ENCODE measurements around the gene SLC6A18. TPM values are rescaled to one million over a fixed set of nuclear protein-coding genes. Genes with fewer than 3 reads are reported as not detected.

SLC6A18 gene
- total RNA-seq, 1 experiment from 2014 or later: not detected

DNA sequence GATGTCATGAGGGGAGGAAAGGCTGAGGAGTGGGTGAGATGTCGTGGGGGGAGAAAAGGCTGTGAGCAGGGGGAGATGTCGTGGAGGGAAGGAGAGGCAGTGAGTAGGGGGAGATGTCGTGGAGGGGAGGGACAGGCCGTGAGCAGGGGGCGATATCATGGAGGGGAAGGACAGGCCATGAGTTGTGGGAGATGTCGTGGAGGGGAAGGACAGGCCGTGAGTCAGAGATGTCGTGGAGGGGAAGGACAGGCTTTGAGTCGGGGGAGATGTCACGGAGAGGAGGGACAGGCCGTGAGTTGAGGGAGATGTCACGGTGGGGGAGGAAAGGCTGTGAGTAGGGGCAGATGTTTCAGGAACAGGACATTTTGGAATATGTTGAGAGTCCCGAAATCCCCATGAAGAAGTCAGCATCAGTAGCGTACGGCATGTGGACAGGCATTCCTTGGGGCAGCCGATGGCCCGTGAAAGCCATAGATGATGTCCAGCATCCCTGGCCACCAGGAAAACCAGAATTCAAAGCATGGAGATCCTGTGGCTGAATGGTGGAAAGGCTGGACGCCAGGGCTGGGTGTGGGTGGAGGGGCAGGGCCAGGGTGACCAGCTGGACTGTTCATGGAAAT, 32.1 kb upstream of the SLC6A18 start:
- H3K36me3 ChIP-seq (ENCODE audit: insufficient read depth, low read length): no peaks in the 10 kb centered on the region
- H3K27ac ChIP-seq (ENCODE audit: low read length): no peak overlapping the region
- no peak for DNase-seq
- no peak overlapping the region for H2AFZ ChIP-seq (ENCODE audit: low read length)
- H3K4me2 ChIP-seq (ENCODE audit: low read depth, low read length, poor library complexity, severe bottlenecking): no peak overlapping the region
- no peak overlapping the region for H3K9ac ChIP-seq (ENCODE audit: low read length)
- no peaks in the 10 kb centered on the region for H4K20me1 ChIP-seq (ENCODE audit: insufficient read depth, low read depth, low read length)
- H3K27me3 ChIP-seq (ENCODE audit: low read length): no peaks in the 10 kb centered on the region
- no peaks in the 10 kb centered on the region for H3K79me2 ChIP-seq (ENCODE audit: low read length)
- H3K9me3 ChIP-seq (ENCODE audit: low read length): no peaks in the 10 kb centered on the region
- no peak overlapping the region for H3K4me3 ChIP-seq (ENCODE audit: low read length)
- H3K4me1 ChIP-seq (ENCODE audit: low read length): no peaks in the 10 kb centered on the region
- H3K9me2 ChIP-seq (replicated peaks; ENCODE audit: insufficient read depth, low read length): no peaks in the 10 kb centered on the region

DNA sequence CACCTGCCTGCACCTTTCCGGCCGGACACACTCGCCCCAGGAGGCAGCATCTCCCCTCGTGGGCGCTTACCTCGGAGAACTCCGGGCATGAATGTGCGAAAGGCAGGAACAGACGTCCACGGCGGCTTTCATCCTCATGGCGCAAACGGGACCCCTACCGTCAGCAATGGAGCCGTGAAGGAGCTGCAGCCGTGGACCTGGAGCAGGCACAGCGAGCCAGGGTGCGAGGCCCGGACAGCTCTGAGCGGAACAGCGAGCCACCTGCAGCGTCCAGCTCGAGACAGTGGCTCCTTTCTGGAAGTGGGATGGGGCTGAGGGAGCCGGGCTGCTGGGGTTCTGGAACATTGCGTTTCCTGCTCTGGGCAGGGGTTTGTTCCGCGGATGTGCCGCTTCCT, 31.6 kb upstream of the SLC6A18 start:
- DNase-seq: no peak
- Histone ChIP-seq H3K4me3 (ENCODE audit: low read length) (no peak overlapping the region), H3K27ac (ENCODE audit: low read length) (no peak overlapping the region), H3K4me2 (ENCODE audit: low read depth, low read length, poor library complexity, severe bottlenecking) (no peak overlapping the region), H3K9me3 (ENCODE audit: low read length) (no peaks in the 10 kb centered on the region), H2AFZ (ENCODE audit: low read length) (no peak overlapping the region), H3K27me3 (ENCODE audit: low read length) (no peaks in the 10 kb centered on the region), H3K79me2 (ENCODE audit: low read length) (no peaks in the 10 kb centered on the region), H3K4me1 (ENCODE audit: low read length) (no peaks in the 10 kb centered on the region), H3K9me2 (replicated peaks; ENCODE audit: insufficient read depth, low read length) (no peaks in the 10 kb centered on the region), H3K36me3 (ENCODE audit: insufficient read depth, low read length) (no peaks in the 10 kb centered on the region), H4K20me1 (ENCODE audit: insufficient read depth, low read depth, low read length) (no peaks in the 10 kb centered on the region), H3K9ac (ENCODE audit: low read length) (no peak overlapping the region)

DNA sequence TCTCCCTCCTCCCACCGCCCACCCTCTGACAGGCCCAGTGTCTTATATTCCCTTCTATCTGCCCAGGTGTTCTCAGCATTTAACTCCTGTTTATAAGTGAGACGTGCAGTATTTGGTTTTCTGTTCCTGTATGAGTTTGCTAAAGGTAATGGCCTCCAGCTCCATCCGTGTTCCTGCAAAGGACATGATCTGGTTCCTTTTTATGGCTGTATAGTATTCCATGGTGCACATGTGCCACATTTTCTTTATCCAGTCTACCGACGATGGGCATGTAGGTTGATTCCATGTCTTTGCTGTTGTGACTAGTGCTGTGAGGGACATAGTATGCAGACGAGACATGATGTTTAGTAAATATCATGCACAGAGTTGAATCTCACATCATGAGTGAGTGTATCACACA, 30.8 kb upstream of the SLC6A18 start:
- H3K4me2 ChIP-seq (ENCODE audit: low read depth, low read length, poor library complexity, severe bottlenecking): no peak overlapping the region
- no peaks in the 10 kb centered on the region for H3K27me3 ChIP-seq (ENCODE audit: low read length)
- H3K36me3 ChIP-seq (ENCODE audit: insufficient read depth, low read length): no peaks in the 10 kb centered on the region
- no peaks in the 10 kb centered on the region for H3K9me3 ChIP-seq (ENCODE audit: low read length)
- H3K79me2 ChIP-seq (ENCODE audit: low read length): no peaks in the 10 kb centered on the region
- no peaks in the 10 kb centered on the region for H4K20me1 ChIP-seq (ENCODE audit: insufficient read depth, low read depth, low read length)
- no peak for DNase-seq
- no peak overlapping the region for H3K9ac ChIP-seq (ENCODE audit: low read length)
- H3K4me1 ChIP-seq (ENCODE audit: low read length): no peaks in the 10 kb centered on the region
- no peak overlapping the region for H2AFZ ChIP-seq (ENCODE audit: low read length)
- no peak overlapping the region for H3K4me3 ChIP-seq (ENCODE audit: low read length)
- H3K27ac ChIP-seq (ENCODE audit: low read length): no peak overlapping the region
- H3K9me2 ChIP-seq (replicated peaks; ENCODE audit: insufficient read depth, low read length): no peaks in the 10 kb centered on the region

DNA sequence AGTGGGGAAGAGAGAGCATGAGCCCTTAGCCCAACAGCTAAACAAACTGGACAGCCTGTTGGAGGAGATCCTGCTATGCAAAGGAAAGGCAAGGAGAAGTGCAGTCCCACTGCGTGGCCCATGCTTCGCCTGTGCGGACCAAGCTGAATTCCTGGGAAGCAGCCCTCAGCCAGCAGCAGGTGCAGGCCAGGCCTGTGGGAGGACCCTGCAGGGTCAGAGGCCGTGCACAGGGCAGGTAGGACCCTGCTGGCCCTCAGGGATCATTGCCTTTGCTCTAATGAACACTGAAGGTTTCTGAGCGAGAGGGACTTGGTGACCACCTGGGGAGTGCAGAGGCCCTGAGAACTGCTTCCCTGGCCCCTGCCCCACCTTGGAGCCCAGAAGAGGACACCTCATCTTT, 29.7 kb upstream of the SLC6A18 start:
- no peaks in the 10 kb centered on the region for H3K4me1 ChIP-seq (ENCODE audit: low read length)
- no peaks in the 10 kb centered on the region for H3K9me2 ChIP-seq (replicated peaks; ENCODE audit: insufficient read depth, low read length)
- H3K27me3 ChIP-seq (ENCODE audit: low read length): no peaks in the 10 kb centered on the region
- H3K36me3 ChIP-seq (ENCODE audit: insufficient read depth, low read length): no peaks in the 10 kb centered on the region
- H4K20me1 ChIP-seq (ENCODE audit: insufficient read depth, low read depth, low read length): no peaks in the 10 kb centered on the region
- H3K27ac ChIP-seq (ENCODE audit: low read length): no peak overlapping the region
- no peaks in the 10 kb centered on the region for H3K9me3 ChIP-seq (ENCODE audit: low read length)
- no peak overlapping the region for H3K4me3 ChIP-seq (ENCODE audit: low read length)
- no peaks in the 10 kb centered on the region for H3K79me2 ChIP-seq (ENCODE audit: low read length)
- H3K4me2 ChIP-seq (ENCODE audit: low read depth, low read length, poor library complexity, severe bottlenecking): no peak overlapping the region
- H2AFZ ChIP-seq (ENCODE audit: low read length): no peak overlapping the region
- DNase-seq: no peak
- H3K9ac ChIP-seq (ENCODE audit: low read length): no peak overlapping the region

DNA sequence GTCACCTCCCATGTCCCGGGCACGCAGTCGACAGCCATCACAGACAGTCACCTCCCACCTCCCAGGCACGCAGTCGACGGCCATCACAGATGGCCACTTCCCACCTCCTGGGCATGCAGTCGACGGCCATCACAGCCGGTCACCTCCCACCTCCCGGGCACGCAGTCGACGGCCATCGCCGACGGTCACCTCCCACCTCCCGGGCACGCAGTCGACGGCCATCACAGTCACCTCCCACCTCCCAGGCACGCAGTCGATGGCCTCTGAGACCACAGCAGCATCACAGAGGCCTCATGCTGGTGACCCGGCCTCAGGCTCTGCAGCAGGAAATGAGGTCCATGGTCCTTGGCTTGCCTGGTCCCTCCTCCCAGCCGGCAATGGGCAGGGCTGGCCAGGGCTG, 29.3 kb upstream of the SLC6A18 start:
- Histone ChIP-seq H3K79me2 (ENCODE audit: low read length) (no peaks in the 10 kb centered on the region), H3K9ac (ENCODE audit: low read length) (no peak overlapping the region), H3K27me3 (ENCODE audit: low read length) (no peaks in the 10 kb centered on the region), H3K9me3 (ENCODE audit: low read length) (no peaks in the 10 kb centered on the region), H3K36me3 (ENCODE audit: insufficient read depth, low read length) (no peaks in the 10 kb centered on the region), H3K27ac (ENCODE audit: low read length) (no peak overlapping the region), H4K20me1 (ENCODE audit: insufficient read depth, low read depth, low read length) (no peaks in the 10 kb centered on the region), H3K4me3 (ENCODE audit: low read length) (no peak overlapping the region), H3K9me2 (replicated peaks; ENCODE audit: insufficient read depth, low read length) (no peaks in the 10 kb centered on the region), H3K4me2 (ENCODE audit: low read depth, low read length, poor library complexity, severe bottlenecking) (no peak overlapping the region), H3K4me1 (ENCODE audit: low read length) (no peaks in the 10 kb centered on the region), H2AFZ (ENCODE audit: low read length) (no peak overlapping the region)
- no peak for DNase-seq

DNA sequence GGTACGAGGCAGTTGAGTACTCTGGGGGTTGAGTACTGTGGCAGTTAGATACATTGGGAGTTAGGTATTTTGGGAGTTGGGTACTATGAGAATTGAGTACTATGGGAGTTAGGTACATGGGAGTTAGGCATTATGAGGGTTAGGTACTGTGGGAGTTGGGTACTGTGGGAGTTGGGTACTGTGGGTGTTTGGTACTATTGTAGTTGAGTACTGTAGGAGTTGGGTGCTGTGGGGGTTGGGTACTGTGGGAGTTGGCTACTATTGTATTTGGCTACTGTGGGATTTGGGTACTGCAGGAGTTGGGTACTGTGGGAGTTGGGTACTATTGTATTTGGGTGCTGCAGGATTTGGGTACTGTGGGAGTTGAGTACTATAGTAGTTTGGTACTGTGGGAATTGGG, 28.6 kb upstream of the SLC6A18 start:
- Histone ChIP-seq H2AFZ (ENCODE audit: low read length) (no peak overlapping the region), H3K9ac (ENCODE audit: low read length) (no peak overlapping the region), H3K9me2 (replicated peaks; ENCODE audit: insufficient read depth, low read length) (no peaks in the 10 kb centered on the region), H3K36me3 (ENCODE audit: insufficient read depth, low read length) (no peaks in the 10 kb centered on the region), H3K27me3 (ENCODE audit: low read length) (no peaks in the 10 kb centered on the region), H3K27ac (ENCODE audit: low read length) (no peak overlapping the region), H3K4me2 (ENCODE audit: low read depth, low read length, poor library complexity, severe bottlenecking) (no peak overlapping the region), H3K4me3 (ENCODE audit: low read length) (no peak overlapping the region), H3K9me3 (ENCODE audit: low read length) (no peaks in the 10 kb centered on the region), H4K20me1 (ENCODE audit: insufficient read depth, low read depth, low read length) (no peaks in the 10 kb centered on the region), H3K79me2 (ENCODE audit: low read length) (no peaks in the 10 kb centered on the region), H3K4me1 (ENCODE audit: low read length) (no peaks in the 10 kb centered on the region)
- no peak for DNase-seq

DNA sequence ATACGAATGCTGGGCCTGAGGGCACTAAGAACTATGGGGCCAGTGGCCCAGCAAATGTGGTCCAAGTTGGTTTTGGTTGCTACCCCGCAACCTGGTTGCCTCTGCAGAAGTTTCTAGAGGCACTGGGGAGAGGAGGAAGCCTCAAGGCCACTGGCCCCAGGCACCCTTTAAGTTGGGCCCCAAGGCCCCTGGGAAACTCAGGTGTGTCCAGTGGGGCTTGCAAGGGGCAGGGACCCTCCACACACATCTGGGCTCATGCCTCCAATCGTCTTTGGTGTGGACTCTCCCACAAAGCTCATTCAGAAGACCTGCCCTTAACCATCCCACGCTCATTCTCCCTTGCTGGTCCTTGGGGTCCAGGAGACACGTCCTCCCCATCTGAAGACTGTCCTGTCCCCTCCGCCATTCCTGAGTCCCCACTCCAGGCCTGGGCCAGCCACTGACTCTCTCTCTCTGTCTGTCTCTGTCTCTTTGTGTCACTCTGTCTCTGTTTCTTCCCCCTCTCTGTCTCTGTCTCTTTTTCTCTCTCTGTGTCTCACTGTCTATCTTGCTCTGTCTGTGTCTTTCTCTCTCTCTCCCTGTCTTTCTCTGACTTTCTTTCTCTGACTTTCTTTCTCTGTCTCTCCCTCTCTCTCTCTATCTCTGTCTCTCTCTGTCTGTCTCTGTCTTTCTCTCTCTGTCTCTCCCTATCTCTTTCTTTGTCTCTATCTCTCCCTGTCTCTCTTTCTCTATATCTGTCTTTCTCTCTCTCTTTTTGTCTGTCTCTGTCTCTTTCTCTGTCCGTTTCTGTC, 27.1 kb upstream of the SLC6A18 start:
- no peaks in the 10 kb centered on the region for H3K4me1 ChIP-seq (ENCODE audit: low read length)
- H3K36me3 ChIP-seq (ENCODE audit: insufficient read depth, low read length): no peaks in the 10 kb centered on the region
- DNase-seq: no peak
- H3K9me3 ChIP-seq (ENCODE audit: low read length): no peaks in the 10 kb centered on the region
- no peaks in the 10 kb centered on the region for H3K27me3 ChIP-seq (ENCODE audit: low read length)
- H3K79me2 ChIP-seq (ENCODE audit: low read length): no peaks in the 10 kb centered on the region
- H3K4me2 ChIP-seq (ENCODE audit: low read depth, low read length, poor library complexity, severe bottlenecking): no peak overlapping the region
- no peak overlapping the region for H3K4me3 ChIP-seq (ENCODE audit: low read length)
- H3K27ac ChIP-seq (ENCODE audit: low read length): no peak overlapping the region
- no peaks in the 10 kb centered on the region for H4K20me1 ChIP-seq (ENCODE audit: insufficient read depth, low read depth, low read length)
- H2AFZ ChIP-seq (ENCODE audit: low read length): no peak overlapping the region
- no peak overlapping the region for H3K9ac ChIP-seq (ENCODE audit: low read length)
- H3K9me2 ChIP-seq (replicated peaks; ENCODE audit: insufficient read depth, low read length): no peaks in the 10 kb centered on the region

DNA sequence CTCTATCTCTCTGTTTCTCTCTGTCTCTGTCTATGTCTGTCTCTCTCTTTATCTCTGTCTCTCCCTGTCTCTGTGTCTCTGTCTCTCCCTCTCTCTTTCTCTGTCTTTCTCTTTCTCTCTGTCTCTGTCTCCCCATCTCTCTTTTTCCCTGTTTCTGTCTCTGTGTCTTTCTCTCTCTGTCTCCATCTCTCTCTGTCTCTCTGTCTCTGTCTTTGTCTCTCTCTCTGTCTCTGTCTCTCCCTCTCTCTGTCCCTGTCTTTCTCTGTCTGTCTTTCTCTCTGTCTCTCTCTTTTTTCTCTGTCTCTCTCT, 25.9 kb upstream of the SLC6A18 start:
- Histone ChIP-seq H3K4me1 (ENCODE audit: low read length) (no peaks in the 10 kb centered on the region), H3K9me2 (replicated peaks; ENCODE audit: insufficient read depth, low read length) (no peaks in the 10 kb centered on the region), H4K20me1 (ENCODE audit: insufficient read depth, low read depth, low read length) (no peaks in the 10 kb centered on the region), H3K9me3 (ENCODE audit: low read length) (no peaks in the 10 kb centered on the region), H2AFZ (ENCODE audit: low read length) (no peak overlapping the region), H3K4me2 (ENCODE audit: low read depth, low read length, poor library complexity, severe bottlenecking) (no peak overlapping the region), H3K27ac (ENCODE audit: low read length) (no peak overlapping the region), H3K4me3 (ENCODE audit: low read length) (no peak overlapping the region), H3K36me3 (ENCODE audit: insufficient read depth, low read length) (no peaks in the 10 kb centered on the region), H3K9ac (ENCODE audit: low read length) (no peak overlapping the region), H3K79me2 (ENCODE audit: low read length) (no peaks in the 10 kb centered on the region), H3K27me3 (ENCODE audit: low read length) (no peaks in the 10 kb centered on the region)
- no peak for DNase-seq

Data from Karpas-422 (cell line).